K562 (cell line): ENCODE measurements around the gene SND1. TPM values are rescaled to one million over a fixed set of nuclear protein-coding genes. Genes with fewer than 3 reads are reported as not detected.

ENCODE experiments used
- CREB1 ChIP-seq, 2 experiments: sonication (generic) in 1 of 2; formaldehyde crosslinking in 1 of 2; IDR thresholded peaks; 2 replicates each; pipeline versions ENCODE4 v1.6.1 to v1.8.0; 2012 to 2022; ENCODE audit warnings: inconsistent platforms in 1 of 2, mild to moderate bottlenecking in 1 of 2, missing genetic modification reagents in 1 of 2, moderate library complexity in 1 of 2
- HLTF ChIP-seq: fragments of 450-650 bp; IDR thresholded peaks from 2 replicates; pipeline ENCODE4 v1.6.1; 2016
- SMARCA5 ChIP-seq: fragments of 450-650 bp; IDR thresholded peaks from 2 replicates; pipeline ENCODE4 v1.6.1; 2016
- ZBTB11 ChIP-seq, 3 experiments: fragments of 200-800 bp in 1 of 3; fragments of 250-450 bp in 1 of 3; fragments of 450-650 bp in 1 of 3; sonication (Bioruptor Pico) in 1 of 3; sonication (Bioruptor generic) in 1 of 3; formaldehyde crosslinking in 1 of 3; IDR thresholded peaks; 2 replicates each; pipeline versions ENCODE4 v1.6.1 to v1.8.0; 2016 to 2022; ENCODE audit warnings: mild to moderate bottlenecking in 2 of 3, missing genetic modification characterization in 2 of 3, missing compliant biosample characterization in 1 of 3, moderate library complexity in 1 of 3
- ZBTB9 ChIP-seq: fragments of 450-650 bp; formaldehyde crosslinking; IDR thresholded peaks from 2 replicates; pipeline ENCODE4 v1.4.0; 2020; ENCODE audit warnings: mild to moderate bottlenecking, moderate library complexity
- polyA plus RNA-seq, 8 experiments: library from polyadenylated mRNA; depleted of rRNA in 4 of 8; stranded (reverse) in 5 of 8; unstranded in 3 of 8; fragments of >200 nt; fragmentation: Nextera tagmentation in 2 of 8; fragmentation: Illumina TruSeq in 1 of 8; extraction: Ambion mirVana in 2 of 8; extraction: Trizol in 1 of 8; gene quantifications; 2 replicates each; pipeline versions ENCODE4 v1.2.1 to v1.2.3, GENCODE V29; 2011 to 2014; ENCODE audit warnings: inconsistent platforms in 1 of 8, missing spikeins in 1 of 8
- total RNA-seq, 7 experiments: library from RNA; depleted of rRNA in 6 of 7; stranded (reverse); fragments of >200 nt in 6 of 7; fragmentation: Illumina TruSeq in 2 of 7; extraction: Trizol in 2 of 7; gene quantifications; 2 replicates each; pipeline versions ENCODE4 v1.2.1 to v1.2.3, GENCODE V29; 2011 to 2021; ENCODE audit warnings: low replicate concordance in 1 of 7

The SND1 gene
- total and polyA plus RNA-seq, 9 of the 15 experiments (the other 6 are each of a cell fraction or from before 2014, with no cell fraction given), result 46.5 to 307 (median 191) TPM

GRCh38 chr7:127874951-127875608 is 223.1 kb downstream of the SND1 start (continued):
- TF ChIP-seq ZBTB9 (CRISPR knock-in tag) (no peak), HLTF (no peak), ZBTB11 (CRISPR knock-in tag; IDR thresholded peaks at IDR 0.05) (no peak), SMARCA5 (no peak), CREB1 (IDR thresholded peaks at IDR 0.05) (no peak), CREB1 (CRISPR knock-in tag; IDR thresholded peaks at IDR 0.05) (no peak)
